Airway epithelial cell (primary cell): ENCODE data around the gene SCEL. TPM values are rescaled to one million over a fixed set of nuclear protein-coding genes. Genes with fewer than 3 reads are reported as not detected.

Experiments
- total RNA-seq: library from RNA; depleted of rRNA; stranded (reverse); fragments of >200 nt; gene quantifications from 2 replicates; pipeline ENCODE4 v1.2.3, GENCODE V29; 2015

Gene SCEL
- total RNA-seq: 60.3 and 73.9 TPM in 2 replicates

DNA sequence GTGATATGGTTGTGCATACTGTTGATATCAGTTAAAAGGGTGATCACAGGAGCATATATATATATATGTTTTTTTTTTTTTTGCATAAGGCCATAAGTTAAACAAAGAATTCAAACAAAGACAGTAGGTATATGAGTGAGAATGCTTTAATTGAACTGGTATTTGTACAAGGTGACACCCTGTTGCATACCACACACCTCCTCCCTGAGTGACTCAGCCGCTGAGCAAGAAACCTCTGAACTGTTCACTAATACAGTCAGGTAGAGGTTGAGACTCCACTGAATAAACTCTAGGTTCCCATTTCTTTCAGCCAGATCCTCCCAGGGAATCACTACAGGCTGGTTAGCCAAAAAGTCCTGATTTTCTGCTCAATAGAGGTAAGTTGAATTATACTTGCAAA is at the start of gene SCEL:
SCEL (plus strand) TSS at position 259 of the 400 bp plus-strand sequence. CDS start 20,170 bp downstream, outside the sequence.

Other genes starting within 250 kb of the SCEL start
- gene MYCBP2, start 208.6 kb upstream of the SCEL start, total RNA-seq: 46.8 and 52.2 TPM in 2 replicates
- 0.56 TPM in 1 of 2 replicates, not detected in the other for gene SLAIN1, start 162.0 kb downstream of the SCEL start, total RNA-seq